GM23338 (cell line): ENCODE measurements around the gene SLC25A47. TPM values are rescaled to one million over a fixed set of nuclear protein-coding genes. Genes with fewer than 3 reads are reported as not detected.

Source experiments
- ATAC-seq: fragments of 200-7000 bp; cut with Tn5 transposase; 3 replicates; pipeline ENCODE4 v1.9.1; 2020
- DNase-seq: peaks from one replicate; pipeline ENCODE4 v3.0.0-alpha.2; 2015; ENCODE audit warnings: low spot score
- H2AFZ ChIP-seq: fragments of 200-600 bp; sonication (generic); 2 replicates; pipeline ENCODE4 v1.8.0; 2016; ENCODE audit warnings: antibody characterized with exemption, mild to moderate bottlenecking, moderate library complexity
- H3F3A ChIP-seq: fragments of 200-600 bp; sonication (generic); replicated peaks from 2 replicates; pipeline ENCODE4 v1.8.0; 2017; ENCODE audit warnings: antibody characterized with exemption, mixed run types, low read depth
- H3K27ac ChIP-seq: fragments of 200-600 bp; sonication (generic); 2 replicates; pipeline ENCODE4 v1.6.1; 2016; ENCODE audit warnings: low read depth
- H3K27me3 ChIP-seq: fragments of 200-600 bp; sonication (generic); 2 replicates; pipeline ENCODE4 v1.8.0; 2016; ENCODE audit warnings: mild to moderate bottlenecking, mixed run types, moderate library complexity; ENCODE audit not compliant: insufficient read depth
- H3K36me3 ChIP-seq: fragments of 200-600 bp; sonication (generic); 2 replicates; pipeline ENCODE4 v1.8.0; 2016; ENCODE audit warnings: mild to moderate bottlenecking; ENCODE audit not compliant: insufficient read depth
- H3K4me1 ChIP-seq: fragments of 200-600 bp; sonication (generic); 2 replicates; pipeline ENCODE4 v1.8.0; 2016; ENCODE audit warnings: mild to moderate bottlenecking, moderate library complexity; ENCODE audit not compliant: insufficient read depth
- H3K4me2 ChIP-seq: fragments of 200-600 bp; sonication (generic); 2 replicates; pipeline ENCODE4 v1.7.1; 2017; ENCODE audit warnings: mixed run types
- H3K4me3 ChIP-seq: fragments of 200-600 bp; sonication (generic); 2 replicates; pipeline ENCODE4 v1.6.1; 2016; ENCODE audit warnings: mixed run types
- H3K79me2 ChIP-seq: fragments of 200-600 bp; sonication (generic); replicated peaks from 2 replicates; pipeline ENCODE4 v1.8.0; 2017; ENCODE audit warnings: mild to moderate bottlenecking; ENCODE audit not compliant: insufficient read depth
- H3K9me2 ChIP-seq: fragments of 200-600 bp; sonication (generic); 2 replicates; pipeline ENCODE4 v1.8.0; 2017; ENCODE audit not compliant: insufficient read depth
- H4K20me1 ChIP-seq: fragments of 200-600 bp; sonication (generic); replicated peaks from 2 replicates; pipeline ENCODE4 v1.8.0; 2017; ENCODE audit warnings: mild to moderate bottlenecking; ENCODE audit not compliant: insufficient read depth
- H3K27ac Mint-ChIP-seq: 2 replicates; pipeline ENCODE4 v1.8.0; 2020; ENCODE audit warnings: inconsistent platforms, mild to moderate bottlenecking, moderate library complexity, mixed read lengths
- H3K27me3 Mint-ChIP-seq: 3 replicates; pipeline ENCODE4 v1.8.0; 2022; ENCODE audit warnings: low read depth, mild to moderate bottlenecking, moderate library complexity, mixed read lengths, inconsistent platforms; ENCODE audit not compliant: insufficient read depth, poor library complexity
- H3K36me3 Mint-ChIP-seq: 3 replicates; pipeline ENCODE4 v1.8.0; 2021; ENCODE audit warnings: low read depth, mild to moderate bottlenecking, inconsistent platforms, moderate library complexity, mixed read lengths
- H3K4me1 Mint-ChIP-seq: 3 replicates; pipeline ENCODE4 v1.8.0; 2020; ENCODE audit warnings: mild to moderate bottlenecking, inconsistent platforms, mixed read lengths
- H3K4me3 Mint-ChIP-seq: 3 replicates; pipeline ENCODE4 v1.8.0; 2021; ENCODE audit warnings: moderate library complexity, mild to moderate bottlenecking, inconsistent platforms, mixed read lengths
- H3K9me3 Mint-ChIP-seq: 3 replicates; pipeline ENCODE4 v1.8.0; 2020; ENCODE audit warnings: moderate library complexity, mild to moderate bottlenecking, inconsistent platforms, mixed read lengths
- CTCF ChIP-seq, 2 experiments: fragments of 200-600 bp in 1 of 2; sonication (generic) in 1 of 2; conservative IDR thresholded peaks; 2 replicates each; pipeline versions ENCODE4 v1.5.1 to v1.6.1; 2016 to 2017; ENCODE audit warnings: antibody characterized with exemption in 2 of 2, low read depth in 2 of 2, mild to moderate bottlenecking in 2 of 2, moderate library complexity in 1 of 2
- ETS1 ChIP-seq: IDR thresholded peaks from 2 replicates; pipeline ENCODE4 v1.6.1; 2016; ENCODE audit warnings: antibody characterized with exemption
- EZH2 ChIP-seq: fragments of 200-600 bp; sonication (generic); IDR thresholded peaks from one replicate; pipeline ENCODE4 v1.8.0; 2017; ENCODE audit warnings: antibody characterized with exemption, mild to moderate bottlenecking, low read depth; ENCODE audit not compliant: unreplicated experiment
- NANOG ChIP-seq: IDR thresholded peaks from 2 replicates; pipeline ENCODE4 v1.6.1; 2016; ENCODE audit warnings: antibody characterized with exemption, borderline replicate concordance
- POLR2AphosphoS5 ChIP-seq: IDR thresholded peaks from 2 replicates; pipeline ENCODE4 v1.6.1; 2016; ENCODE audit warnings: antibody characterized with exemption, low read depth
- ZNF114 ChIP-seq: fragments of 250-450 bp; sonication (Bioruptor Pico); IDR thresholded peaks from 2 replicates; pipeline ENCODE4 v1.5.0; 2020; ENCODE audit warnings: mild to moderate bottlenecking, moderate library complexity
- polyA plus RNA-seq: library from polyadenylated mRNA; unstranded; fragments of >200 nt; fragmentation: Nextera tagmentation; extraction: Ambion mirVana; gene quantifications from 2 replicates; pipeline ENCODE4 v1.2.1, GENCODE V29; 2016
- total RNA-seq: library from RNA; depleted of rRNA; stranded (reverse); fragments of >200 nt; shearing (Covaris generic); gene quantifications from 2 replicates; pipeline ENCODE4 v1.2.3, GENCODE V29; 2014

SLC25A47 gene
- total and polyA plus RNA-seq, 2 experiments from 2014 or later, result not detected

- H3K27ac Mint-ChIP-seq, result no peak overlapping the region
- 0 out of 3 replicates have a peak, but pooled peaks cover 5% of the 10 kb centered on the region for H3K4me1 Mint-ChIP-seq
- ATAC-seq (peak; percentile 37), DNase-seq (no peak)
- H3K9me2 ChIP-seq, result no peaks in the 10 kb centered on the region
- H3K36me3 ChIP-seq, result 0 out of 2 replicates have a peak, but pooled peaks cover under 1% of the 10 kb centered on the region
- H2AFZ ChIP-seq, result no peak overlapping the region
- peaks cover 1% of the 10 kb centered on the region for H3K27me3 Mint-ChIP-seq
- no peaks in the 10 kb centered on the region for H3F3A ChIP-seq
- no peak overlapping the region for H3K4me3 ChIP-seq
- H3K9me3 Mint-ChIP-seq, result no peaks in the 10 kb centered on the region
- no peaks in the 10 kb centered on the region for H3K79me2 ChIP-seq
- H3K4me1 ChIP-seq, result no peaks in the 10 kb centered on the region
- no peak overlapping the region for H3K4me3 Mint-ChIP-seq
- no peak overlapping the region for H3K4me2 ChIP-seq
- peaks cover 15% of the 10 kb centered on the region for H3K36me3 Mint-ChIP-seq
- no peaks in the 10 kb centered on the region for H3K27me3 ChIP-seq
- H4K20me1 ChIP-seq, result no peaks in the 10 kb centered on the region; the same call in 1 of the 2 replicates
- peak in 1 of 2 experiments; percentile 15; a peak in 1 of 4 replicates for TF ChIP-seq CTCF (conservative IDR thresholded peaks at IDR 0.05; ENCODE audit: low read depth in 2 of 2)
- TF ChIP-seq NANOG, result no peak
- H3K27ac ChIP-seq, result no peak overlapping the region
Measured at GRCh38 chr14:100330388-100330931, 7.3 kb downstream of the SLC25A47 start.

GRCh38 chr14:100332071-100332639 is 9.0 kb downstream of the SLC25A47 start:
- no peaks in the 10 kb centered on the region for H3K4me1 ChIP-seq
- no peaks in the 10 kb centered on the region for H3K9me3 Mint-ChIP-seq
- H3K27ac Mint-ChIP-seq, result no peak overlapping the region
- H3K4me3 Mint-ChIP-seq, result no peak overlapping the region
- no peaks in the 10 kb centered on the region; the same call in 1 of the 2 replicates for H4K20me1 ChIP-seq
- no peak overlapping the region for H3K4me2 ChIP-seq
- H3K36me3 Mint-ChIP-seq, result peaks cover 30% of the 10 kb centered on the region
- no peaks in the 10 kb centered on the region for H3K9me2 ChIP-seq
- ATAC-seq (no peak), DNase-seq (no peak)
- H3K79me2 ChIP-seq, result no peaks in the 10 kb centered on the region
- no peaks in the 10 kb centered on the region for H3K27me3 ChIP-seq
- peaks cover 4% of the 10 kb centered on the region for H3K27me3 Mint-ChIP-seq
- no peak overlapping the region for H3K4me3 ChIP-seq
- H2AFZ ChIP-seq, result no peak overlapping the region
- H3F3A ChIP-seq, result no peaks in the 10 kb centered on the region
- TF ChIP-seq POLR2AphosphoS5 (peak; percentile 25; the same call in 1 of the 2 replicates), EZH2 (no peak)
- H3K36me3 ChIP-seq, result 0 out of 2 replicates have a peak, but pooled peaks cover 5% of the 10 kb centered on the region
- H3K27ac ChIP-seq, result 0 out of 2 replicates have a peak overlapping the region, but pooled peaks have one; percentile 63
- 0 out of 3 replicates have a peak, but pooled peaks cover 5% of the 10 kb centered on the region for H3K4me1 Mint-ChIP-seq

- Mint-ChIP-seq H3K4me1 (0 out of 3 replicates have a peak, but pooled peaks cover 5% of the 10 kb centered on the region), H3K27ac (no peak overlapping the region), H3K27me3 (peaks cover 4% of the 10 kb centered on the region), H3K36me3 (peaks cover 37% of the 10 kb centered on the region), H3K4me3 (no peak overlapping the region), H3K9me3 (no peaks in the 10 kb centered on the region)
- H3K27me3 ChIP-seq, result no peaks in the 10 kb centered on the region
- ATAC-seq (no peak), DNase-seq (no peak)
- 0 out of 2 replicates have a peak, but pooled peaks cover 6% of the 10 kb centered on the region for H3K36me3 ChIP-seq
- no peaks in the 10 kb centered on the region for H3F3A ChIP-seq
- no peaks in the 10 kb centered on the region for H3K4me1 ChIP-seq
- H3K4me3 ChIP-seq, result no peak overlapping the region
- H3K4me2 ChIP-seq, result no peak overlapping the region
- no peak overlapping the region for H2AFZ ChIP-seq
- H3K9me2 ChIP-seq, result no peaks in the 10 kb centered on the region
- 0 out of 2 replicates have a peak overlapping the region, but pooled peaks have one; percentile 63 for H3K27ac ChIP-seq
- H3K79me2 ChIP-seq, result no peaks in the 10 kb centered on the region
- H4K20me1 ChIP-seq, result no peaks in the 10 kb centered on the region; the same call in 1 of the 2 replicates
- TF ChIP-seq ETS1 (no peak), EZH2 (no peak), CTCF (conservative IDR thresholded peaks at IDR 0.05; ENCODE audit: low read depth in 2 of 2) (no peak), ZNF114 (no peak), NANOG (no peak), POLR2AphosphoS5 (no peak)
Measured at GRCh38 chr14:100332797-100333196, 9.7 kb downstream of the SLC25A47 start.
